GM18511 (cell line): ENCODE measurements around the gene NMRK2.
"Not testable (repeated sequence)": the region's sequence is repeated elsewhere in the genome, so short reads cannot be mapped to it uniquely, and the experiment has no call there.

Experiments
- ATAC-seq: cut with Tn5 transposase; IDR thresholded peaks from one replicate; pipeline ENCODE4 v1.9.1; 2021; ENCODE audit warnings: mild to moderate bottlenecking, moderate library complexity; ENCODE audit not compliant: unreplicated experiment

NMRK2 gene

DNA sequence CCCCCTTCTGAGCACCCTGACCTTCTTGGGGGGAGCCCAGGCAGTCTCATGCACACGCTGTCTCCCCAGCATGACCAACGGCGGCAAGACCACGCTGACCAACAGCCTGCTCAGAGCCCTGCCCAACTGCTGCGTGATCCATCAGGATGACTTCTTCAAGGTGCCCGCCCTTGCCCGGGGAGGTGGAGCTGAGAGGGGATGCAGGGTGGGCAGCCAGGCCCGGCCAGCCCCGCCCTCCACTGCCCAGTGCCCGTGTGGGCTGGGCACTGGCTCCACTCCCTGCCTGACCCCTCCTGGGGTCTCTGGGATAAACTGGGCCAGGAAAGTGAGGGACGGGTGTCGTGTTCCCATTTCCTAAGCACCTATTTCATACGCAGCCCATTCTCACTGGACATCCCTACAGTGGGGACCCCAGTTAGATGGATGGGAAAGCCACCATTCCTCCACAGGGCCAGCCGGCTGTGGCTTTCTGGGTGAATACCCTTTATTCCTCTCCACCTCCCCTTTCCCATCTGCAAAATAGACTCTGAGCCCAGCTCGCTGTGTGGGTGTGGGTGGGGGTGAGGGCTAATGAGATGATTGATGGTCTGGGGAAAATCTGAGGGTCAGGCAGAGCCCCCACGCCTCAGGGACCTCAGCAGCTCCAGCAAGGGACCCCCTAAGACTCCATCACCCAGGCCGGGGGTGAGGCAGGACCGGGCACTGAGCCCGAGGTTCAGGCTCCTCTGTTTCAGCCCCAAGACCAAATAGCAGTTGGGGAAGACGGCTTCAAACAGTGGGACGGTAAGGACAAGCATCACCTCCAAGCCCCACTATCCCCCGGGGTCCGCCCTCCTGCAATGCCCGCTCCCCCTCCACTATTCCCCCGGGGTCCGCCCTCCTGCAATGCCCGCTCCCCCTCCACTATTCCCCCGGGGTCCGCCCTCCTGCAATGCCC lies 3.9 kb downstream of the NMRK2 start:
- no peak for ATAC-seq

DNA sequence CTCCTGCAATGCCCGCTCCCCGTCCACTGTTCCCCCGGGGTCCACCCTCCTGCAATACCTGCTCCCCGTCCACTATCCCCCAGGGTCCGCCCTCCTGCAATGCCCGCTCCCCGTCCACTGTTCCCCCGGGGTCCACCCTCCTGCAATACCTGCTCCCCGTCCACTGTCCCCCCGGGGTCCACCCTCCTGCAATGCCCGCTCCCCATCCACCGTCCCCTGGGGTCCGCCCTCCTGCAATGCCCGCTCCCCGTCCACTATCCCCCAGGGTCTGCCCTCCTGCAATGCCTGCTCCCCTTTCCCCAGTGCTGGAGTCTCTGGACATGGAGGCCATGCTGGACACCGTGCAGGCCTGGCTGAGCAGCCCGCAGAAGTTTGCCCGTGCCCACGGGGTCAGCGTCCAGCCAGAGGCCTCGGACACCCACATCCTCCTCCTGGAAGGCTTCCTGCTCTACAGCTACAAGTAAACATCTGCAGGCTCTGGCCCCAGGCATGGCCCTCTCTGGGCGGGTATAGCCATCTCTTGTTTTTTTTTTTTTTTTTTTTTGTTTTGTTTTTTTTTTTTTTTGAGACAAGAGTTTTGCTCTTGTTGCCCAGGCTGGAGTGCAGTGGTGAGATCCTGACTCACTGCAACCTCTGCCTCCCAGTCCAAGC lies 5.6 kb downstream of the NMRK2 start:
- not testable (repeated sequence) for ATAC-seq

DNA sequence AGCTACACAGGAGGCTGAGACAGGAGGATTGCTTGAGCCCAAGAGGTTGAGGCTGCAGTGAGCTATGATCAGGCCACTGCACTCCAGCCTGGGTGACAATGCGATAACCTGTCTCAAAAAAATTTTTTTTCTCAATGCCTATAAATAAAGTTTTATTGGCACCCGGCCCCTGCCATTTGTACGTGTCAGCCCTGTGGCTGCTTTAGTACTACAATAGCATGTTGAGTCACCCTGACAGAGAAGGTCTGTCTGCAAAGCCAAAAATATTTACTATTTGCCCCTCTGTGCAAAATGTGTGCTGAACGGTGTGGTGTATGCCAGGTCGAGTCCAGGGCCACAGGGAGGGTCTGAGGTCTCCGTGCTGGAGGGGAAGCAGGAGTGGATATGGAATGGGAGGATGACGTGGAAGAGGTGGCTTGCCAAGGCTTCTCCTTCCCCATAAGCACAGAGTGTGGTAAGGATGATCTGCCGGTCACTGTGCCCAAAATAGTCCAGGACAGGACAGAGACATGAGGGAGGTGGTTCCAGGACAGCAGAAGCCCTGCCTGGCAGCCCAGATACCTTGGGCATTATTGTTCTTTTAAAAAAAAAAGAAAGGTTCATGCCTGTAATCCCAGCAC lies 10.0 kb downstream of the NMRK2 start:
- no peak for ATAC-seq

DNA sequence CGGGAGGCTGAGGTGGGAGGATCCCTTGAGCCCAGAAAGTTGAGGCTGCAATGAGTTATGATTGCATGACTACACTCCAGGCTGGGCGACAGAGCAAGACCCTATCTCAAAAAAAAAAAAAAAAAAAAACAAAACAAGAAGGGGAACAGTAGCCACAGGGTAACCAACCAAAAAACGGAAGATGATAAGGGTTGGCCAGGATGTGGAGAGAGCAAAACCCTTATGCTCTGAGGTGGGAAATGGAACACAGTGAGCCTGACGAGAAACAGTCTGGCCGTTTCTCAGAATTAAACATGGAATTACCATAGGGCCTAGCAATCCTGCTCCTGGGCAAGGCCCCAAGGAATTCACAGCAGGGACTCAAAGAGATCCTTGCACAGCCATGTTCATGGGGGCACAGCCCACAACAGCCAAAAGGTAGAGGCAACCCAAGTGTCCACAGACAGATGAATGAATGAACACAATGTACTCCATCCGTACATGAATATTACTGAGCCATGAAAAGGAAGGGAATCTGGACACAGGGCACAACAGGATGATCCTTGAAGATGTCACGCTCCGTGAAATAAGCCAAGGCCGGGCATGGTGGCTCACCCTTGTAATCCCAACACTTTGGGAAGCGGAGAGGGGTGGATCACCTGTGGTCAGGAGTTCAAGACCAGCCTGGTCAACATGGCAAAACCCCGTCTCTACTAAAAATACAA lies 11.3 kb downstream of the NMRK2 start:
- ATAC-seq, result no peak

DNA sequence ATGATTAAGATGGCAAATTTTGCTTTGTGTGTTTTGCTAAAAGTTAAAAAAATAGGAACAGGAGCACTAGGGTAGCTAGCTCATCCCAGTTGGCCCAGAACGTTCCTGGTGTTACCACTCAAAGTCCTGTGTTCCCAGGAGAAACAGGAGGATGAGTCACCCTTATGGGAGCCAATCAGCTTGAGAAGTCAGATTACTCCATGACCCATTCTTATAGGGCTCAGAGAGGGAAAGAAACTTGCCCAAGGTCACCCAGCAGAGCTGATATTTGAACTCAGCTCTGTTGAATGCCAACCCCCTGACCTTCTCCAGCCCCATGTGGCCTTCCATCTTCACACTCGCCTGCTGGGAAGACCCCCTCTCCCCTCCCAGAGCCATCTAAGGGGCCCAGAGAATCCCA lies 13.0 kb downstream of the NMRK2 start:
- no peak for ATAC-seq

DNA sequence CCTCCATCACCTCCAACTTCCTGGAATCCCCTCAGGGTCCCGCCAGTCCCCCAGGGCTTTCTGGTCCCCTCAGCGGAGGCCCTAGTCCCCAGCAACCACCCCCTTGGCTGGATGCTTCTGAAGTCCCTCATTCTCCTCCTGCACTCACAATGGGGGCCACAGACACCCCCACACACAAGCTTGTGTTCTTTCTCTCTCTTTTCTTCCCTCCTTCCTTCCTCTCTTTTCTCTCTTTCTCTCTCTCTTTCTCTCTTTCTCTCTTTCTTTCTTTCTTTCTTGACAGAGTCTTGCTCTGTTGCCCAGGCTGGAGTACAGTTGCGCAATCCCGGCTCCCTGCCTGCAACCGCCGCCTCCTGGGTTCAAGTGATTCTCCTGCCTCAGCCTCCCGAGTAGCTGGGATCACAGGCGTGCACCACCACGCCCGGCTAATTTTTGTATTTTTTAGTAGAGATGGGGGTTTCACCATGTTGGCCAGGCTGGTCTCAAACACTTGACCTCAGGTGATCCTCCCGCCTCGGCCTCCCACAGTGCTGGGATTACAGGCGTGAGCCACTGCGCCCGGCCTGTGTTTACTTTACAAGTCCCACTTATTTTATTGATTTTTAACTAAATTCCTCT lies 14.6 kb downstream of the NMRK2 start:
- not testable (repeated sequence) for ATAC-seq

DNA sequence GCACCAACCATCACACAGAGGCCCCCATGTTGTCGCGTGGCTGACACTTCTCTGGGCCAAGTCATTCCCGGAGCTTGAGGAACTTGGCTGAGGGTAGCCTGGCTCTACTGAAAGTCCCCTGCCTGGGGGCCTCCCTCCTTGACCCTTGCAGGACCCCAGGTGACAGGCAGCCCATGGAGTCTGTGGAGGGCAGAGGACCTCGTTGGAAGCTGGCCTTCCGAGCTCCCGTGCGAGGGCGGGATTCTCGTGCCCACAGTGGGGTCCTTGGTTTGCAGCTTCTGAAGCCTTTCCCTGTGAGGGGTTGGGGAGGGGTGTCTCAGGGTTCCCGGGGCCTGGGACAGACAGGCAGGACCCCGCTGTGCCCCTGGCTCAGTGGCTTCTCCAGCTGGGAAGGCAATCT lies 16.4 kb downstream of the NMRK2 start:
- ATAC-seq, result no peak

DNA sequence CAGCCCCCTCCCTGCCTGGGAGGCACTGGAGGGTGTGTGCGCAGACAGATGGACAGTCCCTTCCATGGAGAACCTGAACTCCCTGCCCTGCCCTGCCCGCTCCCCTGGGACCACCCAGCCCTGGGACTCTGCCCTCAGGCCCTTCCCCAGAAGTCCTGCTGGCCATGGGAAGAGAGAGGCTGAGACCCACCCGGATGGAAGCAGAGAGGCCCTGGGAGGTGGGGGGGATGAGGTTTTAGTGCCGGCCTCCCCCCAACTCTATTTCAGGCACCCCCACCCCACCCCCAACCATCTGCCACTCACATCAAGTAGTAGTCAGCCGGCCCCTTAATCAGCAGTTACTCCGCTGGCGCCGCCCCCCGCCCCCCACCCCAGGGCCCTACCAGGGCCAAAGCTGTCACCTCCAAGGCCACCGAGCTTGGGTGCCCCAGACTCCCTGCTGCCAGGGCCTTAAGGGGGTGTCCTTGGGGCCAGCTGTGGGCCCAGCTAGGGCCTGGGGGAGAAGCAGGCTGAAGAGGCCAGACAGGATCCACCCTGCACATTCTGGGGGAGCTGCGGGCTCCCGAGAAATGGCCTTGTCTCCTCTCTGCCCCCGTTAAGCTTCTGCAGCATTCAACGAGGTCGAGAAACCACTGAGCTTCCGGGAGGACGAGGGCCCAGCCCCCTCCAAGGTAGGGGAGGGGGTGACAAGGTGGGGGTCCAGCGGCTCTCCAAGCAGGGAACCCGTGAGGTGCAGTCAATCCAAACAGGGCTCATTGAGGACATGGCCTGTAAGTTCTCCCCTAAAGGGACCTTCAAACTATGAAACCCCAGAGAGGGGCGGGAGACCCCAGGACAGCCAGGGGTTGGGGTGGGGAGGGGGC lies 17.4 kb downstream of the NMRK2 start:
- no peak for ATAC-seq

DNA sequence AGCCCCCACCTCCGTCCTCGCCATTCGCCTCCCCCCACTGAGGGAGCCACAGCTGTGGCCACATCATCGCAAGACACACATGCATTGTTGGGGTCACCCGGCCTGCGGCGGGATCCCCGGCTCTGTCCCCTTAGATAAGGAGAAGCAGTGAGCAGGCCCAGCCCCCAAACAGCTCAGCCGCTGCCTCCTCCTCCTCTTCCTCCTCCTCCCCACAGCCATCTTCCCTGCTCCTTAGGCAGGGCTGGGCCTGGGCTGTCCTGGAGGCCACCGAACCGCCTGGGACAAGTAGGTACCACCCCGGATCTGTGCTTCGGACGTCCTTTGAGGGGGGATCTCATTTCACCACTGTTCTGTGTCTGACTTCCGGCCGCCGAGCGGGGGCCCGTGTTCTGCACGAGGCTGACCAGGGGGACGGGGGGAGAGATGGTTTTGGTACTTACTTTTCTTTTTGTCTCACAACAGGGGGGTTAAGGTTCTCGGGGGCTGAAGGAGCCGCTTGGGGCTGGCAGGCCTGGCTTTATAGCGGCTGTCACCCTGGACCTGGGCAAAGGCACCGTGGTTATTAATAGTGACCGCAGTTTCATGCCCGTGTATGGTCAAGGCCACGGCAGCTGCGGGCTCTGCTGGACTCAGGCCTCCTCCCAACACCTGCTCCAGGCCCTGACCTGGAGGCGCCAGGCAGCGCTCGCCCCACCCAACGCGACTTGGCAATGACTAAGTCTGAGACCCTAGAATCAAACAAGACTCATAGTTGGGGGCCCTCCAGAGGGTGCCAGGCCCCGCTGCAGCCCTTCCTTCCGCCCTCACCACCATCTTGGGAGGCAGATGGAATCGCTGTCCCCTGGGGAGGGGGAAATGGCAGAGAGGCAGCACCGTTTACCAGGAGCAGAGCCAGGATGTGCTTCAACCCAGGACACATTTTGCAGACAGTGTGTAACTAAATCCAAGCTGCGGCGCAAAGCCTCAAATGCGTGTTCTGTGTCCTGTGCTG lies 18.3 kb downstream of the NMRK2 start:
- ATAC-seq, result no peak

DNA sequence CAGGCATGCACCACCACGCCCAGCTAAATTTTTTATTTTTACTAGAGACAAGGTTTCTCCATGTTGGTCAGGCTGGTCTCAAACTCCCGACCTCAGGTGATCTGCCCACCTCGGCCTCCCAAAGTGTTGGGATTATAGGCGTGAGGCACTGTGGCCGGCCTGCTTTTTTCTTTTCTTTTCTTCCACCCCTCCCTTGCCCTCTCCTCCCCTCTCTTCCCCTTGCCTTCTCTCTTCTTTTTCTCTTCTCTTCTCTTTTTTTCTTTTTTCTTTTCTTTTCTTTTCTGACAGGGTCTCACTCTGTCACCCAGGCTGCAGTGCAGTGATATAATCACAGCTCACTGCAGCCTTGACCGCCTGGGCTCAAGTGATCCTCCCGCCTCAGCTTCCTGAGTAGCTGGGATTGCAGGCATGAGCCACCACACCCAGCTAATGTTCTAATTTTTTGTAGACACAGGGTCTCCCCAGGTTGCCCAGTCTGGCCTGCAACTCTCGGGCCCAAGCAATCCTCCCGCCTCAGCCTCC lies 19.9 kb downstream of the NMRK2 start:
- not testable (repeated sequence) for ATAC-seq

DNA sequence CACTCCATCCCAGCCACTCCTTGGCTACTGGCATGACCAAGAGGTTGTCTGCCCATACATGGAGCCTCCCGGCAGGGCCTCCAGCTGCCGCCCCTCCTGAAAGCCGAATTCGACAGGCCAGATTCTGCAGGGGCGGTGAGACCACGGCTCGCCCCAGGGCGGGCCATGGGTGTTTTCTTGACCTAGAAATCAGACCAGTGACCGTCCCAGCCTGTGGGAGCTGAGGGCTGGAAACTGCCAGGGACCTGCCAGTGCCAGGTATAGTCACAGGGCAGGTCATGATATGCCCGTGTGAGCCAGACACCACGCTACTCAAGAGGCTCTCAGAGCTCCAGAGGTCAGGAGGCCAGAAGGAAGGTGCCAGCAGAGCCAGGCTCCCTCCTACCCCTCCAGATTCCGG lies 21.2 kb downstream of the NMRK2 start:
- ATAC-seq, result no peak

DNA sequence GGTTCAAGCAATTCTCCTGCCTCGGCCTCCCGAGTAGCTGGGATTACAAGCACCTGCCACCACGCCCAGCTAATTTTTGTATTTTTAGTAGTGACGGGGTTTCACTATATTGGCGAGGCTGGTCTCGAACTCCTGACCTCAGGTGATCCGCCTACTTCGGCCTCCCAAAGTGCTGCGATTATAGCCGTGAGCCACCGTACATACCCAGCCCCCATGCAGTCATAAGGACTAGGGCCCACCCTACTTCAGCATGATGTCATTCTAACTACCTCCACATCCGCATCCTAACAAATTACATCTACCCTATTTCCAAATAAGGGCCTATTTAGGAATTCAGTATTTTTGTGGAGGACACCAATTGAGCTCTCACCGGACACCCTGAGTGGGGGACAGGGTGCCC lies 22.4 kb downstream of the NMRK2 start:
- not testable (repeated sequence) for ATAC-seq

DNA sequence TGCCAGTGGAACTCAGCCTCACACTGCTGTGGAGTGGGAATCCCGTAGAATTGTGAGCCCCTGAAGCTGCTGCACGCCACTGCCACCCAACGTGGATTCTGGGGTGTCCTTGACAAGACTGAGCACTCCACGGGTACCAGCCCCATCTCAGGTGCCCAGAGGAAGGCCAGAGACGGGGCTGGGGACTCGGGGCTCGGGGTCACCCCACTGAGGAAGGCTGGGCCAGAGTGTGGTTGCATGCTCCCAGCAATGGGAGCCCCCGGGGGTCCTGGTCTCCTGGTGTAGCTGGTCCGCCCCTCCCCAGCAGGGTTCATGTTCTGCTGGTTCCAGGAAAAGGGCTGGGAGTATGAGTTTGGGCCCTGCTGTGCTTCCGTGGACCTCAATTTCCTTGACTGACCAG lies 22.8 kb downstream of the NMRK2 start:
- no peak for ATAC-seq

DNA sequence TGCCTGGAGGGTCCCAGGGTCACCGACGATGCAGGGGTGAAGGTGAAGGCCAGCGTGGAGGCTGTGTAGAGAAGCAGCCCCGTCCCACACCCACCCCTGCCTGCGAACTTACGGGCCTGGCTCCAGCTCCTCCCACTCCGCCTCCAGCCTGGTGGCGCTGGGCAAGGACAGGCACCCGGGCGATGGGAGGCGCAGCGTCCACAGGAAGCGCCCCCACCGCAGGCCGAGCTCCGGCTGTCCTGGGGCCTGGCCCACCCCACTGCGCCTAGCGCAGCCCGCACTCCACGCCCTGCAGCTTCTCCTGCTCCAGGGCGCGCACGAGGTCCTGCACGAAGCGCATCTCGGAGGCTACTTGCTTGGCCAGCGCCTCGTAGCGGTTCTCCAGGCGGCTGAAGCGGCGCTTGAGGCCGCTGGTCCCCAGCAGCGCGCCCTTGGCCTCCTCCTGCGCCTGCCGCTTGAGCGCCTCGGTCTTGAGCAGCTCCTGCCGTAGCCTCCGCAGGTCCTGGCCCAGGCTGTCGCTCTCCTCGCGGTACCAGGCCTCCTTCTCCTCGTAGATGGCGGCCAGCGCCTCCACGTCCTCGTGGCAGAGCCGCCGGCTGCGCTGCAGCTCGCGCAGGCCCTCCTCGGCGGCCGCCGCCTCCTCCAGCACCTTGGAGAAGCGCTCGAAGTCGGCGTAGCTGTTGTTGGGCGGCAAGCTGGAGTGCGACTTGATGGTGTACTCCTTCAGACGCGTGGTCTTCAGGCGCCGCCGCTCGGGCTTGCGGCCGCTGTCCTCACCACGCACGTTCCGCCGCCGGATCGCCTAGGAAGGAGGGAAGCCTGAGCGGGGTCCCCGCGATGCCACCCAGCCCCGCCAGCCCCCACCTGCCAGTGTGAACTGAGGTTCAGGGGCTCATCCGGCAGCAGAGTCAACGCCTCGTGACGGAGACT lies 26.2 kb downstream of the NMRK2 start:
- no peak for ATAC-seq

DNA sequence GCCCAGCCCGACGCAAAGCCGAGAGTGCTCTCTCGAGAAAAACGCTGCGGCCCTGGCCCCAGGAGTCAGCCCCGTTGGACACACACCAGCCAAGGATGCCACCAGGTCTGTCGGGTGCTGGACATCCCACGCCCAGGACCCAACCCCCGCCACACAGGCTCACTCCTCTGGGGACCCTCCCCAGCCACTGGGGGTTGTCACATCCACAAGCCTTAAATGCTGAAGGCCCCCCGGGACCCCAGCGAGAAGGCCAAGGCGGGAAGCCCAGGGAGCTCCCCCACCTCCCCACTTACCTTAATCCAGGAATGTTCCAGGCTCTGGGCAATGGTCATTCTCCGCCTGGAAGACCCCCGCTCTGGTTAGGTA lies 26.9 kb downstream of the NMRK2 start:
- no peak for ATAC-seq

DNA sequence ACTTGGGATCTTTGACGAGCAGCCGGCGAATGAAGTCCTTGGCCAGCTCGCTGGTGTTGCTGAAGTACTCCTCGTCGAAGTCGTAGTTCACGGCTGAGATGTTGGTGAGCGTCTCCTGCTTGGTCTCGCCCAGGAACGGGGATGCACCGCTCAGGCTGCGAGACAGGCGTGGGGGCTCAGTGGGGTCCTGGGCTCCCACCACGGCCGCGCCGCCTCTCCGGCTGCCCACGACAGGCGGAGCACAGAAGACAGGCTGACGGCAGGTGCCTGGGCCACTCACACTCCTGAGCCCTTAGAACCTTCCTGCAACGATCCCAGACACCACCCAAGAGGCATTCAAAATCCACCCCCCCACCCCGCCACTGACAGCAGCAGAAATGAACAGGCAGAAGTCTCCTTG lies 28.1 kb downstream of the NMRK2 start:
- no peak for ATAC-seq

DNA sequence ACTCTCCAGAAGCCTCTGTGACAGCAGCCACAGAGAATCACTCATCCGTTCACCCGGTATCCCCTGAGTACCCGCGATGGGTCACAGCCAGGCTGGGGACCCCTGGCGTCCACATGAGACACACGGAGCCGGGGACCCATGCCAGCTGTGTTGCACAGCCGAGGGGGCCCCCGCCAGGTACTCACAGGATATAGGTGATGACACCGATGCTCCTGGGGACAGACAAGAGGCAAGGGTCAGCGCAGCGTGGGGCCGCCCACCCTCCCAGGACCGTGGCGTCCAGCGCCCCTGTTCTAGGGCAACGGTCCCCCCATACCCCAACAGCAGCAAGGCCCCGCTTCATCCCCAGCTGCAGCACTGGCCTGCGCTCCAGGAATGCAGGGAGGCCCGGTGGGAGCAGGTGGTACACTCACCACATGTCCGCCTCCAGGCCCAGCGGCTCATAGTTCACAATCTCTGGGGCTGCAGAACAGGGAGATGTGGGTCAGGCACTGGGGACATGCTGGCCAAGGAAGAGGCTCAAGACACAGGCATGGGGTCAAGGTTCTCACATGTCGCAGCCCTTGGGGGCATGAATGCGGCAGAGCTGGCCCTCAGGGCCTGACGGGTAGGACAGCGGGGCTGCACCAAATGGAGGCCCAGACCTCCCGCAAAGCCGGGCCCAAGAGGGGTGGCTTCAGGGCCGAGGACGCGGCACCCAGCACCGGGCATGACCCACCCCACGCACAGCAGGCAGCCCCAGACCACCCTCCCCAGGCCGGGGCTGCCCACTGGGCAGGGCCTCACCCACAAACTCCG lies 30.8 kb downstream of the NMRK2 start:
- no peak for ATAC-seq
